K562 (cell line): Measurements from ENCODE around the gene SULT2B1. TPM values are rescaled to one million over a fixed set of nuclear protein-coding genes. Genes with fewer than 3 reads are reported as not detected.
A peak's percentile ranks its signal among the peaks of the same experiment; 100 is the strongest.

ENCODE experiments used
- ARID1B ChIP-seq: fragments of 450-650 bp; IDR thresholded peaks from 2 replicates; pipeline ENCODE4 v1.6.1; 2016; ENCODE audit warnings: antibody characterized with exemption, mild to moderate bottlenecking, inconsistent platforms
- CBX3 ChIP-seq, 2 experiments: IDR thresholded peaks; 1 replicate in 1 of 2; 2 replicates in 1 of 2; pipeline ENCODE4 v1.6.1; 2012; ENCODE audit warnings: inconsistent platforms in 2 of 2, low read length in 2 of 2, borderline replicate concordance in 1 of 2, control low read depth in 1 of 2
- EP400 ChIP-seq: fragments of 450-650 bp; IDR thresholded peaks from 2 replicates; pipeline ENCODE4 v1.6.1; 2017; ENCODE audit warnings: antibody characterized with exemption, mild to moderate bottlenecking, moderate library complexity
- HDAC6 ChIP-seq: IDR thresholded peaks from 2 replicates; pipeline ENCODE4 v1.6.1; 2012; ENCODE audit warnings: low read depth, mild to moderate bottlenecking, control low read depth, inconsistent platforms, low read length, moderate library complexity
- HIVEP1 ChIP-seq: fragments of 250-450 bp; sonication (Bioruptor Pico); IDR thresholded peaks from 2 replicates; pipeline ENCODE4 v1.4.0; 2020; ENCODE audit warnings: mild to moderate bottlenecking
- KDM1A ChIP-seq, 2 experiments: fragments of 450-650 bp; IDR thresholded peaks; 2 replicates each; pipeline ENCODE4 v1.6.1; 2016; ENCODE audit warnings: mild to moderate bottlenecking in 2 of 2
- KDM2B ChIP-seq: fragments of 250-450 bp; sonication (Bioruptor Pico); IDR thresholded peaks from 2 replicates; pipeline ENCODE4 v1.8.0; 2021; ENCODE audit warnings: mild to moderate bottlenecking, moderate library complexity
- MEF2D ChIP-seq: conservative IDR thresholded peaks from 2 replicates; pipeline ENCODE4 v1.6.1; 2016; ENCODE audit warnings: low read depth, missing genetic modification characterization, missing compliant biosample characterization
- SAFB2 ChIP-seq: fragments of 200-400 bp; formaldehyde crosslinking; IDR thresholded peaks from 2 replicates; pipeline ENCODE4 v1.6.1; 2018; ENCODE audit warnings: borderline replicate concordance, low read length, low read depth, moderate library complexity; ENCODE audit not compliant: severe bottlenecking
- ZBTB5 ChIP-seq: fragments of 450-650 bp; IDR thresholded peaks from 2 replicates; pipeline ENCODE4 v1.6.1; 2017; ENCODE audit warnings: antibody characterized with exemption
- ZNF232 ChIP-seq: sonication (generic); formaldehyde crosslinking; IDR thresholded peaks from 2 replicates; pipeline ENCODE4 v1.8.0; 2022; ENCODE audit warnings: mild to moderate bottlenecking, missing genetic modification reagents
- ZNF707 ChIP-seq: fragments of 250-450 bp; sonication (Bioruptor Pico); conservative IDR thresholded peaks from 2 replicates; pipeline ENCODE4 v1.8.0; 2022; ENCODE audit warnings: inconsistent platforms, mild to moderate bottlenecking, moderate library complexity
- polyA plus RNA-seq, 8 experiments: library from polyadenylated mRNA; depleted of rRNA in 4 of 8; stranded (reverse) in 5 of 8; unstranded in 3 of 8; fragments of >200 nt; fragmentation: Nextera tagmentation in 2 of 8; fragmentation: Illumina TruSeq in 1 of 8; extraction: Ambion mirVana in 2 of 8; extraction: Trizol in 1 of 8; gene quantifications; 2 replicates each; pipeline versions ENCODE4 v1.2.1 to v1.2.3, GENCODE V29; 2011 to 2014; ENCODE audit warnings: inconsistent platforms in 1 of 8, missing spikeins in 1 of 8
- total RNA-seq, 7 experiments: library from RNA; depleted of rRNA in 6 of 7; stranded (reverse); fragments of >200 nt in 6 of 7; fragmentation: Illumina TruSeq in 2 of 7; extraction: Trizol in 2 of 7; gene quantifications; 2 replicates each; pipeline versions ENCODE4 v1.2.1 to v1.2.3, GENCODE V29; 2011 to 2021; ENCODE audit warnings: low replicate concordance in 1 of 7
- TF ChIP-seq, protein P1 (sequence below): fragments of 450-650 bp; formaldehyde crosslinking; IDR thresholded peaks from 2 replicates; pipeline ENCODE4 v1.4.0; 2020; ENCODE audit warnings: mild to moderate bottlenecking, mixed read lengths
- TF ChIP-seq, protein P2 (sequence below), 2 experiments: fragments of 450-650 bp; conservative IDR thresholded peaks; 2 replicates each; pipeline ENCODE4 v1.6.1; 2017; ENCODE audit warnings: mild to moderate bottlenecking in 2 of 2, moderate library complexity in 2 of 2
- TF ChIP-seq, protein P3 (sequence below): sonication (generic); formaldehyde crosslinking; IDR thresholded peaks from 2 replicates; pipeline ENCODE4 v1.8.0; 2023; ENCODE audit warnings: mild to moderate bottlenecking, missing genetic modification reagents
- TF ChIP-seq, protein P4 (sequence below), 2 experiments: fragments of 200-800 bp in 1 of 2; sonication (Bioruptor generic) in 1 of 2; sonication (generic) in 1 of 2; formaldehyde crosslinking in 1 of 2; IDR thresholded peaks in 1 of 2; conservative IDR thresholded peaks in 1 of 2; 2 replicates each; pipeline versions ENCODE4 v1.5.0 to v1.6.1; 2016 to 2020; ENCODE audit warnings: missing compliant biosample characterization in 1 of 2, missing genetic modification characterization in 1 of 2, missing genetic modification reagents in 1 of 2

SULT2B1 gene
- total and polyA plus RNA-seq, 9 of the 15 experiments (the other 6 are each of a cell fraction or from before 2014, with no cell fraction given) = 0.09 to 0.62 (median 0.22) TPM; not detected in 2

DNA sequence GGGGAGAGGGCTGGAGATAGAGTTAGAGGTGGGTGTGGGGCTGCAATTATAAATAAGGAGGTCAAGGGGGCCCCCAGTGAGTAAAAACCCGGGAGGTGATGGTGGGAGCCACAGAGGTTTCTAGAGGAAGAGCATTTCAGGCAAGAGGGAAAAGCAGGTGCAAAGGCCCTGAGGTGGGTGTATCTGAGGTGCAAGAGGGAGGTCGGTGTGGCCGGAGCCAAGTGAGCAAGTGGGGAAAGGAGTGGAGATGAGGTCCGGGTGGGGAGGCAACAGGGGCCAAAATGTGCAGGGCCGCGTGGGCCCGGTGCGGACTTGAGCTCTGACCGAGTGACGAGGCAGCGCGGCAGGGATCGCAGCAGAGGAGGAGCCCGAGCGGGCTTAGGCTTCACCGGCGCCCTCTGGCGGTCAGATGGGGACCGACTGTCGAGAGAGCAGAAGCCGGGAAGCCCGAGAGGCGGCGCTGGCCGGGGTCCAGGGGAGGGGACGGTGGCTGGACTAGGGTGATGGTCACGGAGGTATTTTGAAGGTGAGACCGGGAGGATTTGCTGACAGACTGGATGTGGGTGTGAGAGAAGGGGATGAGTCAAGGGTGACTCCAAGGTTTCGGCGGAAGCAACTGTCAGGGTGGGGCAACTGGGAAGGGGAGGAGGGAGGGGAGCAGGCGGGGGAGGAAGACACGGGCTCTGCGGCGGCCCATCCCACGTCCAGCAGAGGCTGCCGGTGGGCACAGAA is 36.9 kb downstream of the SULT2B1 start (continued):
- TF ChIP-seq ZNF232 (CRISPR knock-in tag) (no peak), CBX3 (IDR thresholded peaks at IDR 0.05; ENCODE audit: borderline replicate concordance in 1 of 2, low read length in 2 of 2) (peak in 1 of 2 experiments; percentile 81; a peak in 1 of 3 replicates), SAFB2 (no peak), ZNF707 (CRISPR knock-in tag) (no peak), HDAC6 (no peak), KDM1A (IDR thresholded peaks at IDR 0.05) (peak; percentile 99 to 100), HIVEP1 (CRISPR knock-in tag) (no peak), KDM2B (CRISPR knock-in tag) (no peak), ZBTB5 (no peak), ARID1B (peak; percentile 79; the same call in 1 of the 2 replicates), MEF2D (tag) (0 out of 2 replicates have a peak, but pooled peaks have one; percentile 32), EP400 (peak; percentile 88)
- TF ChIP-seq, protein P1, sequence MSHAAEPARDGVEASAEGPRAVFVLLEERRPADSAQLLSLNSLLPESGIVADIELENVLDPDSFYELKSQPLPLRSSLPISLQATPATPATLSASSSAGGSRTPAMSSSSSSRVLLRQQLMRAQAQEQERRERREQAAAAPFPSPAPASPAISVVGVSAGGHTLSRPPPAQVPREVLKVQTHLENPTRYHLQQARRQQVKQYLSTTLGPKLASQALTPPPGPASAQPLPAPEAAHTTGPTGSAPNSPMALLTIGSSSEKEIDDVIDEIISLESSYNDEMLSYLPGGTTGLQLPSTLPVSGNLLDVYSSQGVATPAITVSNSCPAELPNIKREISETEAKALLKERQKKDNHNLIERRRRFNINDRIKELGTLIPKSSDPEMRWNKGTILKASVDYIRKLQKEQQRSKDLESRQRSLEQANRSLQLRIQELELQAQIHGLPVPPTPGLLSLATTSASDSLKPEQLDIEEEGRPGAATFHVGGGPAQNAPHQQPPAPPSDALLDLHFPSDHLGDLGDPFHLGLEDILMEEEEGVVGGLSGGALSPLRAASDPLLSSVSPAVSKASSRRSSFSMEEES (CRISPR knock-in tag) = no peak
- TF ChIP-seq, protein P2, sequence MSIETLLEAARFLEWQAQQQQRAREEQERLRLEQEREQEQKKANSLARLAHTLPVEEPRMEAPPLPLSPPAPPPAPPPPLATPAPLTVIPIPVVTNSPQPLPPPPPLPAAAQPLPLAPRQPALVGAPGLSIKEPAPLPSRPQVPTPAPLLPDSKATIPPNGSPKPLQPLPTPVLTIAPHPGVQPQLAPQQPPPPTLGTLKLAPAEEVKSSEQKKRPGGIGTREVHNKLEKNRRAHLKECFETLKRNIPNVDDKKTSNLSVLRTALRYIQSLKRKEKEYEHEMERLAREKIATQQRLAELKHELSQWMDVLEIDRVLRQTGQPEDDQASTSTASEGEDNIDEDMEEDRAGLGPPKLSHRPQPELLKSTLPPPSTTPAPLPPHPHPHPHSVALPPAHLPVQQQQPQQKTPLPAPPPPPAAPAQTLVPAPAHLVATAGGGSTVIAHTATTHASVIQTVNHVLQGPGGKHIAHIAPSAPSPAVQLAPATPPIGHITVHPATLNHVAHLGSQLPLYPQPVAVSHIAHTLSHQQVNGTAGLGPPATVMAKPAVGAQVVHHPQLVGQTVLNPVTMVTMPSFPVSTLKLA (conservative IDR thresholded peaks at IDR 0.05) = peak; percentile 71 to 83
- TF ChIP-seq, protein P3, sequence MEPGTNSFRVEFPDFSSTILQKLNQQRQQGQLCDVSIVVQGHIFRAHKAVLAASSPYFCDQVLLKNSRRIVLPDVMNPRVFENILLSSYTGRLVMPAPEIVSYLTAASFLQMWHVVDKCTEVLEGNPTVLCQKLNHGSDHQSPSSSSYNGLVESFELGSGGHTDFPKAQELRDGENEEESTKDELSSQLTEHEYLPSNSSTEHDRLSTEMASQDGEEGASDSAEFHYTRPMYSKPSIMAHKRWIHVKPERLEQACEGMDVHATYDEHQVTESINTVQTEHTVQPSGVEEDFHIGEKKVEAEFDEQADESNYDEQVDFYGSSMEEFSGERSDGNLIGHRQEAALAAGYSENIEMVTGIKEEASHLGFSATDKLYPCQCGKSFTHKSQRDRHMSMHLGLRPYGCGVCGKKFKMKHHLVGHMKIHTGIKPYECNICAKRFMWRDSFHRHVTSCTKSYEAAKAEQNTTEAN = no peak
- TF ChIP-seq, protein P4, sequence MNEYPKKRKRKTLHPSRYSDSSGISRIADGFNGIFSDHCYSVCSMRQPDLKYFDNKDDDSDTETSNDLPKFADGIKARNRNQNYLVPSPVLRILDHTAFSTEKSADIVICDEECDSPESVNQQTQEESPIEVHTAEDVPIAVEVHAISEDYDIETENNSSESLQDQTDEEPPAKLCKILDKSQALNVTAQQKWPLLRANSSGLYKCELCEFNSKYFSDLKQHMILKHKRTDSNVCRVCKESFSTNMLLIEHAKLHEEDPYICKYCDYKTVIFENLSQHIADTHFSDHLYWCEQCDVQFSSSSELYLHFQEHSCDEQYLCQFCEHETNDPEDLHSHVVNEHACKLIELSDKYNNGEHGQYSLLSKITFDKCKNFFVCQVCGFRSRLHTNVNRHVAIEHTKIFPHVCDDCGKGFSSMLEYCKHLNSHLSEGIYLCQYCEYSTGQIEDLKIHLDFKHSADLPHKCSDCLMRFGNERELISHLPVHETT (CRISPR knock-in tag; conservative IDR thresholded peaks at IDR 0.05 in 1 of 2, IDR thresholded peaks at IDR 0.05 in 1 of 2) = peak in 1 of 2 experiments; percentile 57; a peak in 1 of 4 replicates
